Thyroid gland (tissue), 4 donors: ENCODE measurements around the gene TSHZ2. TPM values are rescaled to one million over a fixed set of nuclear protein-coding genes. Genes with fewer than 3 reads are reported as not detected.

Experiments
- DNase-seq, 2 donors: peaks; one replicate each; pipeline ENCODE4 v3.0.0-alpha.2; 2019
- H3K27ac ChIP-seq, 3 donors: fragments of 200-600 bp; sonication (generic); 1 replicate in 2 of 3; 2 replicates in 1 of 3; pipeline ENCODE4 v1.5.1; 2016 to 2019; ENCODE audit warnings: mild to moderate bottlenecking in 1 of 3, moderate library complexity in 1 of 3
- H3K27me3 ChIP-seq: fragments of 200-600 bp; sonication (generic); one replicate; pipeline ENCODE4 v1.5.1; 2019
- H3K36me3 ChIP-seq, 2 donors: fragments of 200-600 bp; sonication (generic); one replicate each; pipeline ENCODE4 v1.5.1; 2016 to 2019
- H3K4me1 ChIP-seq, 2 donors: fragments of 200-600 bp; sonication (generic); one replicate each; pipeline ENCODE4 v1.5.1; 2017 to 2019
- H3K4me3 ChIP-seq, 3 donors: fragments of 200-600 bp; sonication (generic); replicated peaks in 1 of 3; 1 replicate in 2 of 3; 2 replicates in 1 of 3; pipeline ENCODE4 v1.5.1; 2016; ENCODE audit warnings: mild to moderate bottlenecking in 1 of 3
- H3K9me3 ChIP-seq: fragments of 200-600 bp; sonication (generic); one replicate; pipeline ENCODE4 v1.5.1; 2017
- CTCF ChIP-seq, 6 experiments: fragments of 200-600 bp in 3 of 6; fragments of 450-650 bp in 3 of 6; sonication (generic) in 3 of 6; IDR thresholded peaks; one replicate each; pipeline ENCODE4 v1.5.1; 2016 to 2019; ENCODE audit warnings: antibody characterized with exemption in 6 of 6, mild to moderate bottlenecking in 2 of 6, inconsistent platforms in 1 of 6, moderate library complexity in 1 of 6
- POLR2A ChIP-seq, 2 donors: fragments of 450-650 bp; IDR thresholded peaks; one replicate each; pipeline ENCODE4 v1.6.1; 2017; ENCODE audit warnings: antibody characterized with exemption in 2 of 2, mild to moderate bottlenecking in 2 of 2, moderate library complexity in 1 of 2
- WGBS, 2 donors: methylation state at CpG; one replicate each; pipeline ENCODE4 v1.1.5; 2017; 5-methylcytosine and 5-hydroxymethylcytosine counted together
- intact Hi-C: fragments of 100-400 bp; cut with DNase I; formaldehyde crosslinking; loops from one replicate; pipeline ENCODE4 v1.15.1; 2023
- total RNA-seq, 4 donors: library from RNA; depleted of rRNA; stranded (reverse); fragments of >200 nt; gene quantifications; one replicate each; pipeline ENCODE4 v1.2.3, GENCODE V29; 2016

TSHZ2 gene
- total RNA-seq, 4 donors from 2014 or later, result 11.0 to 27.9 (median 14.0) TPM

DNA sequence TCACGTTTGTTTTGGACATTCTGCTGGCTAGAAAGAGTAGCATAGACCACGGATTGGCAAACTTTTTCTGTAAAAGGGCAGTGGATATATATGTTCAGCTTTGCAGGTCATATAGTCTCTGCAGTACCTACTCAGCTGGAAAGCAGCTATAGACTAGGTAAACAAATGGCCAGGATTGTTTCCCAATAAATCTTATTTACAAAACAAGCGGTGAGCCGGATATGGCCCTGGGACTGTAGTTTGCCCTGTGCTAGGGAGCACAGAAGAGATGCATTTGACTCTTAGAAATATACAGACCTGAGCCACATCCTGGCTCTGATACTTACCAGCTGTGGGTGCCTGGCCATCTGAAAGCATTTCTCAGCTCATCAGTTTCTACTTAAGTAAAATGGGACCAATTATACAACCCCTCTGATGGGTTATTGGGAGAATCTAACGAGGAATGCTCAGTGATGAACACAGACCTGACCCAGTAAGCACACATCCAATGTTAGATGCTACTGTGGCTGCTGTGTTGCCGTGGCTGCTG is 120.7 kb downstream of the TSHZ2 start:
- TF ChIP-seq POLR2A (IDR thresholded peaks at IDR 0.05), result no peak
- whole genome bisulfite sequencing, 2 donors, result 69% methylated on average over 6 of the region's 6 CpGs
- intact Hi-C loops, result no loop called here
- H3K9me3 ChIP-seq, result no peaks in the 10 kb centered on the region
- H3K4me1 ChIP-seq, result no peaks in the 10 kb centered on the region
- H3K27me3 ChIP-seq, result no peaks in the 10 kb centered on the region
- H3K4me3 ChIP-seq, result no peak overlapping the region
- H3K27ac ChIP-seq, result no peak overlapping the region
- no peak for DNase-seq
- H3K36me3 ChIP-seq, result no peaks in the 10 kb centered on the region

DNA sequence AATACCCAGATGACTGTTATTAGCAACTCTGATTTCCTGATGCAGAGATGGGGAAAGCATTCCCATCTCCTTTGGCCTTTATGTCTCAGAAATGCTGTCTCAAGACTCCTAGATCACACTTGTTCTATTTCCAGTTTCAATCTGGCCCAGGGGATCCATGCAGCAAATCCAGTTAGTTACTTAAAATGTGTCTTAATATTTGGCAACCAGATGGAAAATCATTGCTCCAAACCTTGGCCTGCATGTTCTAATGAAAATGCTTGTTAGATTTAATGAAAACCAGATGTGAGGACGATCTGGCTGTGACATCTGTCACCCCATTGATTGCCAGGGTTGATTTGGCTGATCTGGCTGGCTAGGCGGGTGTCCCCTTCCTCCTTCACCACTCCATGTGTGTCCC is 125.2 kb downstream of the TSHZ2 start:
- Histone ChIP-seq H3K27ac (no peak overlapping the region), H3K9me3 (no peaks in the 10 kb centered on the region), H3K4me3 (no peak overlapping the region), H3K4me1 (no peaks in the 10 kb centered on the region), H3K36me3 (no peaks in the 10 kb centered on the region), H3K27me3 (no peaks in the 10 kb centered on the region)
- intact Hi-C loops, result no loop called here
- WGBS, 2 donors, result 71 to 75% methylated on average over 2 of the region's 2 CpGs
- no peak for DNase-seq
- no peak for TF ChIP-seq CTCF (IDR thresholded peaks at IDR 0.05)
- no peak for TF ChIP-seq POLR2A (IDR thresholded peaks at IDR 0.05)

DNA sequence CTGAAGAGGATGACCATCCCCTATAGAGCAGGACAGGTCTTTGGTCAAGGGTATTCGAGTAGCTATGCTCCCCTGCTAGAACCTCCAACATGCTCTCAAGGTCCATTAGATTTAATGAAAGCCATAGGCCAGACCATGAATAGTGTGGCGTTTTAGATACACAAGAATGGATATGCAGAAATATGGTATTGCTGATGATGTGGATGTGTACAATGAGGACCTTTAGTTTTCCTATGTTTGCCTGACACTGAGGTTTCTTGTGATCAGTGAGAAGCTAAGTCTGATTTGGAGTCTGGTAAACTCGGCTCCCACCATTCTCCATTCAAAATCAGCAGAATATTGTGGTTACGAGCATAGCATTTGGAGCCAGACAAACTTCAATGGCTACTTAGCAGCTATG is 125.6 kb downstream of the TSHZ2 start:
- Histone ChIP-seq H3K4me3 (no peak overlapping the region), H3K36me3 (no peaks in the 10 kb centered on the region), H3K27me3 (no peaks in the 10 kb centered on the region), H3K27ac (no peak overlapping the region), H3K4me1 (no peaks in the 10 kb centered on the region), H3K9me3 (no peaks in the 10 kb centered on the region)
- no peak for TF ChIP-seq POLR2A (IDR thresholded peaks at IDR 0.05)
- TF ChIP-seq CTCF (IDR thresholded peaks at IDR 0.05), result no peak
- DNase-seq, result no peak
- intact Hi-C loops, result no loop called here
- WGBS, 2 donors, result 84 to 90% methylated on average over 4 of the region's 4 CpGs

GRCh38 chr20:53098621-53099020 is 126.5 kb downstream of the TSHZ2 start:
- 91 to 93% methylated on average over 1 of the region's 1 CpG for WGBS, 2 donors
- Histone ChIP-seq H3K36me3 (no peaks in the 10 kb centered on the region), H3K4me3 (no peak overlapping the region), H3K9me3 (no peaks in the 10 kb centered on the region), H3K4me1 (no peaks in the 10 kb centered on the region), H3K27me3 (no peaks in the 10 kb centered on the region), H3K27ac (no peak overlapping the region)
- intact Hi-C loops, result no loop called here
- no peak for DNase-seq
- no peak for TF ChIP-seq CTCF (IDR thresholded peaks at IDR 0.05)
- no peak for TF ChIP-seq POLR2A (IDR thresholded peaks at IDR 0.05)

DNA sequence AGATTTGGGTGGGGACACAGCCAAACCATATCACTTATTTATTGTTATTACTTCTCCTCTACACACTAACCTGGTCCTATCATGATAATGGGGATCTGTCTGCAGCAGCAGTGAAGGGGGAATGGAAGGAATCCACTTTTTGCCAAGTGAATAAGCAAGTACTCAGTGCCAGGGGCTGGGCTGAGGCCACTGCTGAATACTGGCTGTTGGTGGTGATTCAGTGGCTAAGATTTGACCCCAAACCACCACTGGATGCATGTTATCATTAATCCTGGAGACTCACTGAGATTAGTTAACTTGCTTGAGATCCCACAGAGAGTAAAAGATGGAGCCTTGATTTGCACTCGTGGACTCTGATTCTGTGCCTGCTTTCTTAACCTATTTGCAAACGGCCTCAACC is 127.7 kb downstream of the TSHZ2 start:
- no peaks in the 10 kb centered on the region for H3K36me3 ChIP-seq
- H3K27ac ChIP-seq, result no peak overlapping the region
- TF ChIP-seq POLR2A (IDR thresholded peaks at IDR 0.05) (no peak), CTCF (IDR thresholded peaks at IDR 0.05) (no peak)
- no peak for DNase-seq
- WGBS, 2 donors, result 54 to 61% methylated on average over 2 of the region's 2 CpGs
- no peak overlapping the region for H3K4me3 ChIP-seq
- intact Hi-C loops, result no loop called here
- no peaks in the 10 kb centered on the region for H3K9me3 ChIP-seq
- no peaks in the 10 kb centered on the region for H3K4me1 ChIP-seq
- H3K27me3 ChIP-seq, result no peaks in the 10 kb centered on the region

DNA sequence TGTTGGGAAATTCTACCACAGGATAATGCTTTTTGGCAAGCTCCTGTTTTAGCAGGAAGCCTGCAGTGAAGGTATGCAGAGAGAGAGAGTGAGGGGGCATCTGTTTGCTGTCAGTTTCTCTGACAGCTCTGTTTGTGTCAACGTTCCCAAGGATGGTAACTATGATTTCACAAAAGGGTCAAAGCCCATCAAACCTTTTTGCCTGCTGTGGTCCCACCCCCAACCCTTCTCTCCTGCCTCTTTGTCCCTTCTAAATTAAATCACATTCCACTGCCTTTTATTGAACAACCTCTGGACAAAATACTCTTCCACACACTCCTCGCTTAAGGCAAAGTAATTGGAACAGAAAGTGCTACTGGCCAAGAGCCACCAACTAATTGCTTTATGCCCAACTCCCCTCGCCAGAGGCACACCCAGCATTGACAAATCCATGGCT is 128.3 kb downstream of the TSHZ2 start:
- WGBS, 2 donors, result 35 to 54% methylated on average over 3 of the region's 3 CpGs
- H3K27me3 ChIP-seq, result no peaks in the 10 kb centered on the region
- H3K27ac ChIP-seq, result no peak overlapping the region
- no peaks in the 10 kb centered on the region for H3K9me3 ChIP-seq
- H3K4me3 ChIP-seq, result no peak overlapping the region
- no peaks in the 10 kb centered on the region for H3K4me1 ChIP-seq
- intact Hi-C loops, result no loop called here
- TF ChIP-seq CTCF (IDR thresholded peaks at IDR 0.05) (no peak), POLR2A (IDR thresholded peaks at IDR 0.05) (no peak)
- no peaks in the 10 kb centered on the region for H3K36me3 ChIP-seq
- no peak for DNase-seq
